HCT116 (cell line): Measurements from ENCODE around the gene CARS1. TPM values are rescaled to one million over a fixed set of nuclear protein-coding genes. Genes with fewer than 3 reads are reported as not detected.

Source experiments
- ATAC-seq: fragments of 200-7000 bp; cut with Tn5 transposase; 2 replicates; pipeline ENCODE4 v1.9.1; 2020; ENCODE audit warnings: mild to moderate bottlenecking, moderate library complexity
- BruUV-seq: library from RNA; stranded (reverse); fragments of 400-500 nt; replicated peaks from 2 replicates; lab custom pipeline; 2021; lab: Mats Ljungman, UMichigan
- CTCF ChIA-PET: fragments of 300-600 bp; sonication (Branson Sonifier 250); formaldehyde crosslinking; loops from one replicate; lab custom pipeline; 2021; ENCODE audit warnings: antibody characterized with exemption; lab: Charles Lee
- POLR2A ChIA-PET: fragments of 300-600, 350-600 bp; sonication (Branson Sonifier 250); formaldehyde crosslinking; loops from one replicate; lab custom pipeline; 2021; ENCODE audit warnings: antibody characterized with exemption; lab: Charles Lee
- RAD21 ChIA-PET, 2 experiments: fragments of 300-600 bp; sonication (Branson Sonifier 250); formaldehyde crosslinking; loops; one replicate each; lab custom pipeline; 2023; ENCODE audit warnings: low total read pairs in 2 of 2; ENCODE audit not compliant: uncharacterized antibody in 2 of 2, unreplicated experiment in 2 of 2, low non-redundant PET in 1 of 2; lab: Charles Lee
- DNase-seq: peaks from one replicate; pipeline ENCODE4 v3.0.0-alpha.2; 2010; ENCODE audit warnings: low read depth, low spot score
- H2AFZ ChIP-seq: fragments of 200-600 bp; shearing (Covaris generic), sonication (generic); 2 replicates; pipeline ENCODE4 v1.6.1; 2017; ENCODE audit warnings: low read depth, mixed run types, mixed read lengths, antibody characterized with exemption, low read length; ENCODE audit not compliant: poor library complexity, severe bottlenecking
- H3K27ac ChIP-seq: 2 replicates; pipeline ENCODE4 v1.5.1; 2012; ENCODE audit warnings: low read depth, low read length
- H3K27me3 ChIP-seq: fragments of 200-600 bp; sonication (generic); 2 replicates; pipeline ENCODE4 v1.6.1; 2016; ENCODE audit warnings: mixed run types, low read length, mixed read lengths; ENCODE audit not compliant: insufficient read depth
- H3K36me3 ChIP-seq, 2 experiments: fragments of 200-500 bp in 1 of 2; fragments of 200-600 bp in 1 of 2; sonication (Bioruptor generic) in 1 of 2; sonication (generic) in 1 of 2; 2 replicates each; pipeline versions ENCODE4 v1.5.1 to v1.6.1; 2014 to 2016; ENCODE audit warnings: low read length in 2 of 2, inconsistent platforms in 1 of 2, mixed read lengths in 1 of 2, mixed run types in 1 of 2; ENCODE audit not compliant: insufficient read depth in 2 of 2, control insufficient read depth in 1 of 2
- H3K4me1 ChIP-seq, 2 experiments: fragments of 200-600 bp in 1 of 2; sonication (generic) in 1 of 2; 2 replicates each; pipeline versions ENCODE4 v1.5.1 to v1.6.1; 2012 to 2017; ENCODE audit warnings: low read length in 2 of 2, inconsistent platforms in 1 of 2, mild to moderate bottlenecking in 1 of 2, mixed read lengths in 1 of 2, mixed run types in 1 of 2, moderate library complexity in 1 of 2; ENCODE audit not compliant: insufficient read depth in 2 of 2, control insufficient read depth in 1 of 2
- H3K4me2 ChIP-seq: fragments of 200-600 bp; sonication (generic); 2 replicates; pipeline ENCODE4 v1.6.1; 2017; ENCODE audit warnings: mixed run types, low read length, mixed read lengths
- H3K4me3 ChIP-seq, 2 experiments: fragments of 200-600 bp in 1 of 2; sonication (generic) in 1 of 2; replicated peaks in 1 of 2; 2 replicates each; pipeline ENCODE4 v1.5.1; 2011 to 2016; ENCODE audit warnings: low read length in 2 of 2, control low read depth in 1 of 2, low read depth in 1 of 2, mild to moderate bottlenecking in 1 of 2, mixed read lengths in 1 of 2, mixed run types in 1 of 2
- H3K79me2 ChIP-seq: fragments of 200-600 bp; sonication (generic); 2 replicates; pipeline ENCODE4 v1.6.1; 2017; ENCODE audit warnings: mild to moderate bottlenecking, mixed run types, low read length, moderate library complexity, mixed read lengths; ENCODE audit not compliant: insufficient read depth
- H3K9ac ChIP-seq: fragments of 200-600 bp; sonication (generic); 2 replicates; pipeline ENCODE4 v1.6.1; 2016; ENCODE audit warnings: low read length, mixed read lengths
- H3K9me2 ChIP-seq: fragments of 200-600 bp; sonication (generic), shearing (Covaris generic); 2 replicates; pipeline ENCODE4 v1.6.1; 2017; ENCODE audit warnings: mixed run types, mild to moderate bottlenecking, moderate library complexity; ENCODE audit not compliant: insufficient read depth
- H3K9me3 ChIP-seq, 2 experiments: fragments of 200-500 bp in 1 of 2; fragments of 200-600 bp in 1 of 2; sonication (Bioruptor generic) in 1 of 2; sonication (generic) in 1 of 2; 2 replicates each; pipeline ENCODE4 v1.6.1; 2014 to 2017; ENCODE audit warnings: low read length in 2 of 2, mixed read lengths in 2 of 2, inconsistent platforms in 1 of 2, low read depth in 1 of 2, mild to moderate bottlenecking in 1 of 2, mixed run types in 1 of 2, moderate library complexity in 1 of 2; ENCODE audit not compliant: control insufficient read depth in 1 of 2, insufficient read depth in 1 of 2
- H4K20me1 ChIP-seq: fragments of 200-600 bp; sonication (generic), shearing (Covaris generic); 2 replicates; pipeline ENCODE4 v1.6.1; 2017; ENCODE audit warnings: mixed run types, mild to moderate bottlenecking, moderate library complexity; ENCODE audit not compliant: insufficient read depth
- CBX3 ChIP-seq: IDR thresholded peaks from 2 replicates; pipeline ENCODE4 v1.6.1; 2012; ENCODE audit warnings: low read depth
- CEBPB ChIP-seq: IDR thresholded peaks from 2 replicates; pipeline ENCODE4 v1.6.1; 2012; ENCODE audit warnings: low read depth
- EZH2 ChIP-seq: fragments of 200-600 bp; sonication (generic); IDR thresholded peaks from 2 replicates; pipeline ENCODE4 v1.6.1; 2017; ENCODE audit warnings: antibody characterized with exemption, mixed run types
- EZH2phosphoT487 ChIP-seq: fragments of 200-600 bp; IDR thresholded peaks from 2 replicates; pipeline ENCODE4 v1.6.1; 2018; ENCODE audit warnings: antibody characterized with exemption, borderline replicate concordance
- FOSL1 ChIP-seq: IDR thresholded peaks from 2 replicates; pipeline ENCODE4 v1.6.1; 2012; ENCODE audit warnings: low read depth
- JUND ChIP-seq: IDR thresholded peaks from 2 replicates; pipeline ENCODE4 v1.6.1; 2012
- POLR2A ChIP-seq: IDR thresholded peaks from 2 replicates; pipeline ENCODE4 v1.7.0; 2011; ENCODE audit warnings: borderline replicate concordance; ENCODE audit not compliant: insufficient read depth, insufficient read length; ENCODE audit errors: extremely low read depth
- POLR2AphosphoS5 ChIP-seq: IDR thresholded peaks from 2 replicates; pipeline ENCODE4 v1.6.1; 2011; ENCODE audit warnings: mild to moderate bottlenecking, low read depth, low read length, moderate library complexity
- RAD21 ChIP-seq: IDR thresholded peaks from 2 replicates; pipeline ENCODE4 v1.6.1; 2012; ENCODE audit warnings: low read depth, mild to moderate bottlenecking
- REST ChIP-seq: IDR thresholded peaks from 2 replicates; pipeline ENCODE4 v1.6.1; 2012; ENCODE audit warnings: low read depth
- TCF7L2 ChIP-seq: IDR thresholded peaks from 2 replicates; pipeline ENCODE4 v1.7.0; 2011; ENCODE audit warnings: borderline replicate concordance, inconsistent platforms; ENCODE audit not compliant: insufficient read depth, insufficient read length; ENCODE audit errors: extremely low read depth
- ZBTB33 ChIP-seq: IDR thresholded peaks from 2 replicates; pipeline ENCODE4 v1.6.1; 2011; ENCODE audit warnings: mild to moderate bottlenecking, low read length, moderate library complexity; ENCODE audit not compliant: insufficient replicate concordance; ENCODE audit errors: extremely low read depth
- ZFX ChIP-seq: fragments of 450-650 bp; IDR thresholded peaks from 2 replicates; pipeline ENCODE4 v1.6.1; 2017
- ZNF274 ChIP-seq: fragments of 200-500 bp; sonication (Bioruptor generic); IDR thresholded peaks from 2 replicates; pipeline ENCODE4 v1.6.1; 2014; ENCODE audit warnings: mild to moderate bottlenecking, low read depth, low read length, inconsistent platforms
- intact Hi-C: fragments of 100-400 bp; cut with micrococcal nuclease; formaldehyde crosslinking; loops from 2 replicates; pipeline ENCODE4 v1.10.0; 2022
- total RNA-seq: library from RNA; stranded (reverse); gene quantifications from one replicate; pipeline ENCODE4 v1.2.1, GENCODE V29; 2021; ENCODE audit not compliant: unreplicated experiment

The CARS1 gene
- total RNA-seq, 1 experiment from 2014 or later: 124 TPM

- Histone ChIP-seq H3K9ac (no peak overlapping the region), H3K4me3 (no peak overlapping the region), H3K79me2 (peaks cover 99% of the 10 kb centered on the region), H2AFZ (no peak overlapping the region), H3K9me3 (no peaks in the 10 kb centered on the region), H3K4me1 (no peaks in the 10 kb centered on the region), H4K20me1 (peaks cover 29% of the 10 kb centered on the region), H3K27me3 (no peaks in the 10 kb centered on the region), H3K27ac (no peak overlapping the region), H3K4me2 (no peak overlapping the region), H3K9me2 (no peaks in the 10 kb centered on the region), H3K36me3 (peaks cover 39 to 63% of the 10 kb centered on the region in 2 experiments)
- TF ChIP-seq TCF7L2 (no peak), EZH2phosphoT487 (no peak), RAD21 (no peak), CEBPB (no peak), ZBTB33 (no peak), ZNF274 (no peak), FOSL1 (no peak), JUND (no peak), REST (no peak), EZH2 (no peak), POLR2AphosphoS5 (no peak), CBX3 (no peak), POLR2A (no peak), ZFX (no peak)
- CTCF ChIA-PET: interaction anchor here (0.8 to 1.9 kb wide), 3 partner anchors 21 to 115 kb away, joined by 3 to 5 read pairs (median 4); no protein-coding TSS in a partner anchor
- RAD21 ChIA-PET: no interaction called here
- BruUV-seq: no TSS peak
- POLR2A ChIA-PET: interaction anchor here (0.7 kb wide), 1 partner anchor 16 kb away, joined by 3 read pairs; the partner anchor contains the start of gene NAP1L4
- intact Hi-C loops: no loop called here
- ATAC-seq (no peak), DNase-seq (no peak)
These were observed 80.7 kb downstream of the CARS1 start for GRCh38 chr11:2976294-2977063.
